GM10266 (cell line): ENCODE results near the gene RPS24.

Experiments used
- DNase-seq: peaks from one replicate; pipeline ENCODE4 v3.0.0; 2012; ENCODE audit errors: extremely low spot score
- CTCF ChIP-seq: IDR thresholded peaks from 2 replicates; pipeline ENCODE4 v1.5.1; 2012; ENCODE audit warnings: mild to moderate bottlenecking, low read depth; ENCODE audit not compliant: control insufficient read depth, insufficient read depth; ENCODE audit errors: missing control alignments

Gene RPS24

GRCh38 chr10:78013564-78013963 lies 20.1 kb upstream of the RPS24 start:
- TF ChIP-seq CTCF, result no peak
- no peak for DNase-seq

- no peak for TF ChIP-seq CTCF
- no peak for DNase-seq
Observed at GRCh38 chr10:78015546-78015945, 18.1 kb upstream of the RPS24 start.

- TF ChIP-seq CTCF, result no peak
- DNase-seq, result no peak
Observed at GRCh38 chr10:78017856-78018255, 15.8 kb upstream of the RPS24 start.

- no peak for DNase-seq
- no peak for TF ChIP-seq CTCF
Observed at GRCh38 chr10:78019264-78019663, 14.4 kb upstream of the RPS24 start.

GRCh38 chr10:78021201-78021600 lies 12.5 kb upstream of the RPS24 start:
- no peak for DNase-seq
- TF ChIP-seq CTCF, result no peak

- TF ChIP-seq CTCF, result no peak
- no peak for DNase-seq
Observed at GRCh38 chr10:78023741-78024140, 9.9 kb upstream of the RPS24 start.

GRCh38 chr10:78025685-78026364 lies 7.8 kb upstream of the RPS24 start:
- DNase-seq, result no peak

More at GRCh38 chr10:78025685-78026364, 7.8 kb upstream of the RPS24 start:
- no peak for TF ChIP-seq CTCF
